Measurements from ENCODE around the gene AP2B1.

AP2B1 gene

GRCh38 chr17:35630530-35631148 lies 43.5 kb downstream of the AP2B1 start:
- DNase-seq (ENCODE audit: low spot score), result no peak

- no peak for DNase-seq (ENCODE audit: low spot score)
Observed at GRCh38 chr17:35641032-35641431, 53.9 kb downstream of the AP2B1 start.

- no peak for DNase-seq (ENCODE audit: low spot score)
Observed at GRCh38 chr17:35645923-35646322, 58.8 kb downstream of the AP2B1 start.

- DNase-seq (ENCODE audit: low spot score), result no peak
Observed at GRCh38 chr17:35651467-35651866, 64.3 kb downstream of the AP2B1 start.

- no peak for DNase-seq (ENCODE audit: low spot score)
Observed at GRCh38 chr17:35653619-35654361, 66.7 kb downstream of the AP2B1 start.

- DNase-seq (ENCODE audit: low spot score), result no peak
Observed at GRCh38 chr17:35655303-35655702, 68.2 kb downstream of the AP2B1 start.

GRCh38 chr17:35660902-35661301 lies 73.8 kb downstream of the AP2B1 start:
- no peak for DNase-seq (ENCODE audit: low spot score)

- DNase-seq (ENCODE audit: low spot score), result no peak
Observed at GRCh38 chr17:35664685-35665084, 77.6 kb downstream of the AP2B1 start.

GRCh38 chr17:35665662-35666061 lies 78.5 kb downstream of the AP2B1 start:
- no peak for DNase-seq (ENCODE audit: low spot score)

GRCh38 chr17:35666070-35666469 lies 78.9 kb downstream of the AP2B1 start:
- no peak for DNase-seq (ENCODE audit: low spot score)

- DNase-seq (ENCODE audit: low spot score), result no peak
Observed at GRCh38 chr17:35666967-35667532, 79.9 kb downstream of the AP2B1 start.

- DNase-seq (ENCODE audit: low spot score), result no peak
Observed at GRCh38 chr17:35668802-35669201, 81.7 kb downstream of the AP2B1 start.

GRCh38 chr17:35674552-35674951 lies 87.4 kb downstream of the AP2B1 start:
- DNase-seq (ENCODE audit: low spot score), result no peak

GRCh38 chr17:35676441-35676840 lies 89.3 kb downstream of the AP2B1 start:
- no peak for DNase-seq (ENCODE audit: low spot score)

GRCh38 chr17:35679007-35679682 lies 92.0 kb downstream of the AP2B1 start:
- DNase-seq (ENCODE audit: low spot score), result no peak

GRCh38 chr17:35683591-35683990 lies 96.5 kb downstream of the AP2B1 start:
- DNase-seq (ENCODE audit: low spot score), result no peak

- DNase-seq (ENCODE audit: low spot score), result no peak
Observed at GRCh38 chr17:35684055-35684802, 97.1 kb downstream of the AP2B1 start.

GRCh38 chr17:35692512-35693210 lies 105.5 kb downstream of the AP2B1 start:
- DNase-seq (ENCODE audit: low spot score), result no peak

GRCh38 chr17:35693662-35694061 lies 106.5 kb downstream of the AP2B1 start:
- no peak for DNase-seq (ENCODE audit: low spot score)

GRCh38 chr17:35694906-35695305 lies 107.8 kb downstream of the AP2B1 start:
- DNase-seq (ENCODE audit: low spot score), result no peak

- no peak for DNase-seq (ENCODE audit: low spot score)
Observed at GRCh38 chr17:35695613-35696012, 108.5 kb downstream of the AP2B1 start.

GRCh38 chr17:35698800-35699199 lies 111.7 kb downstream of the AP2B1 start:
- DNase-seq (ENCODE audit: low spot score), result no peak

All from LoVo (cell line).